Activated T-cell treated with anti-CD3 and anti-CD28 coated beads, Interleukin-2, amount 50 U/mL, for 24 hours (primary cell): ENCODE measurements around the gene S100A1.
"Not testable (repeated sequence)": the region's sequence is repeated elsewhere in the genome, so short reads cannot be mapped to it uniquely, and the experiment has no call there.

Experiments used
- DNase-seq: peaks from one replicate; pipeline ENCODE4 v3.0.0-alpha.2; 2020
- H3K27ac Mint-ChIP-seq: 2 replicates; pipeline ENCODE4 v1.8.0; 2020; ENCODE audit warnings: mild to moderate bottlenecking, mixed read lengths
- H3K27me3 Mint-ChIP-seq: 2 replicates; pipeline ENCODE4 v1.8.0; 2020; ENCODE audit warnings: mixed read lengths
- H3K36me3 Mint-ChIP-seq: 2 replicates; pipeline ENCODE4 v1.8.0; 2020; ENCODE audit warnings: low read depth, mixed read lengths
- H3K4me1 Mint-ChIP-seq: 2 replicates; pipeline ENCODE4 v1.8.0; 2020; ENCODE audit warnings: low read depth, mixed read lengths
- H3K4me3 Mint-ChIP-seq: 2 replicates; pipeline ENCODE4 v1.8.0; 2020; ENCODE audit warnings: mild to moderate bottlenecking, moderate library complexity, mixed read lengths
- H3K9me3 Mint-ChIP-seq: 2 replicates; pipeline ENCODE4 v1.8.0; 2020; ENCODE audit warnings: mixed read lengths

The S100A1 gene

DNA sequence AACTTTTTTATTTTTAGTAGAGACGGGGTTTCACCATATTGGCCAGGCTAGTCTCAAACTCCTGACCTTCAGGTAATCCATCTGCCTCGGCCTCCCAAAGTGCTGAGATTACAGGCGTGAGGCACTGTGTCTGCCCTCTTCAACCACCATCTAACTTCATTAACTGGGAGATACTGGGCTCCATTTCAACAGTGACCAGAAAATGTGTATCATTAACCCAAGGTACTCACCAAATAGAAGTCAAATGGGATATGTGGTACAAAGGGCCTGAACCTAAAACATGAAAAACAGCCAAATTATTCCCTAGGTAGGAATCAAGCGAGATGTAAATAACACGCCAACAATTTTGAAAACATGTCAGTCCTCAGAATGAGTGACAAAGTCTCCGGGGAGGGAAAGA, 41.4 kb downstream of the S100A1 start:
- DNase-seq: no peak
- H3K4me3 Mint-ChIP-seq: no peak overlapping the region
- H3K36me3 Mint-ChIP-seq: no peaks in the 10 kb centered on the region
- no peaks in the 10 kb centered on the region for H3K9me3 Mint-ChIP-seq
- no peaks in the 10 kb centered on the region for H3K27me3 Mint-ChIP-seq
- H3K27ac Mint-ChIP-seq: no peak overlapping the region
- peaks cover 40% of the 10 kb centered on the region for H3K4me1 Mint-ChIP-seq

DNA sequence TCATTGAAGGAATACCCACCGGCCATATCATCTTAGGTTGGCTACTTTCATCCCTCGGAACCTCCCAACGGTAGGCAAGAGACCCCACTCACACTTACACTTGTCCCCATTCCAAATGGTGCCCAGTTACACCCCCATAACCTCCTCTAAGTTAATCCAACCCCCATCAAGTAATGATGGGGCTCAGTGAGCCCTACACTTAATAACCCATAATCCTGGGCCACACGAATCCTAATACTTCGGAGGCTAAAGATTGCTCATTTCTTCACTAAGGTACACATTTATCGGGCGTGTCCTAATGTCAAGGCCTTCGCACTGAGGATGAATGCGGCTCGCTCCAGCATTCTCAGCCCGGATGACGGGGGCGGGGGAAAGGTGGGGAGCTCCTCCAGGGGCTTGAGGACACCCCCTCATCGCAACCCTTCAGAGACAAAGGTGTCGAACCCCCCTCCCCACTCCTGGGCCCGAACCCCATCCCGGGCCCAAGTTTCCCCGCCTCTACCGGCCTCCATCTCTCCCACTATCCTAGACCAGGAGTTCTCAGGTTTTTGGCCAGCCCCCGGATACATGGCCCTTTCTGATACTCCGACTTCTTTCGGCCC, 42.1 kb downstream of the S100A1 start:
- H3K27me3 Mint-ChIP-seq: no peaks in the 10 kb centered on the region
- H3K36me3 Mint-ChIP-seq: no peaks in the 10 kb centered on the region
- H3K27ac Mint-ChIP-seq: no peak overlapping the region
- no peaks in the 10 kb centered on the region for H3K9me3 Mint-ChIP-seq
- peaks cover 38% of the 10 kb centered on the region for H3K4me1 Mint-ChIP-seq
- DNase-seq: no peak
- no peak overlapping the region for H3K4me3 Mint-ChIP-seq

DNA sequence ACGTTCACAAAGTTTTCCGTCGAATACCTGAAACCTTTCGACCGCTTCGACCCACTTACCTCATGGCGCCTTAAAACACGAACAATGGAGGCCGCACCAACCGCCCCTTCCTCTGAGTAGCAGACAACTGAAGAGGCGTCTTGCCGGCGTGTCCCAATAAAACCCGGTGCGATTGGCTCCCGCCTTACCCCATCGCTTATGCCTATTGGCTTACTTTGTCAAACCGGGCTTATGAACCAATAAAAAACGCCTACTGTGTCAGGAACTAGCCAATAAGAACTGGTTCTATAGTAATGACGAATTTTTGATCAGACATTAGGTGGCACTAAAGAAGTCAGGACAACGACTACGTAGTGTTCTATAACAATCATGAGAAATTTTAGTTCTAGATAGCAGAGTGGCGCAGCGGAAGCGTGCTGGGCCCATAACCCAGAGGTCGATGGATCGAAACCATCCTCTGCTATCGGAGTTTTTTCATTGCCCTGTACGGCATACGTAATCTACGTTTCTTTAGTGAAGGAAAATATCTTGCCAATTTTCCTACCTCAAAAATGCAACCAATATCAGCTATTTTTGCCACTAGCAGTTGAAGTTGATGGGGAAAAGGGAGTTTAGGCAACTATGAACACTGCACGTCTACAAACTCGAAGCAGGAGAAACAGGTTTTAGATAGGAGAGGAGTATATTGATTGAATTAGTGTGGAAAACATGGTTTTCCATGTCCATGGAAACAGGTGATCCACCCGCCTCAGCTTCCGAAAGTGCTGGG, 42.8 kb downstream of the S100A1 start, which contains the start of gene ILF2:
ILF2 (minus strand) TSS at position 135 of the 769 bp plus-strand sequence; CDS start at position 64, 71 bp downstream.
- Mint-ChIP-seq H3K36me3 (no peaks in the 10 kb centered on the region), H3K27ac (no peak within 1 kb of the TSS), H3K4me3 (no peak within 1 kb of the TSS), H3K27me3 (no peaks in the 10 kb centered on the region), H3K9me3 (no peaks in the 10 kb centered on the region), H3K4me1 (peaks cover 36% of the 10 kb centered on the region)
- peak; percentile 94 for DNase-seq

DNA sequence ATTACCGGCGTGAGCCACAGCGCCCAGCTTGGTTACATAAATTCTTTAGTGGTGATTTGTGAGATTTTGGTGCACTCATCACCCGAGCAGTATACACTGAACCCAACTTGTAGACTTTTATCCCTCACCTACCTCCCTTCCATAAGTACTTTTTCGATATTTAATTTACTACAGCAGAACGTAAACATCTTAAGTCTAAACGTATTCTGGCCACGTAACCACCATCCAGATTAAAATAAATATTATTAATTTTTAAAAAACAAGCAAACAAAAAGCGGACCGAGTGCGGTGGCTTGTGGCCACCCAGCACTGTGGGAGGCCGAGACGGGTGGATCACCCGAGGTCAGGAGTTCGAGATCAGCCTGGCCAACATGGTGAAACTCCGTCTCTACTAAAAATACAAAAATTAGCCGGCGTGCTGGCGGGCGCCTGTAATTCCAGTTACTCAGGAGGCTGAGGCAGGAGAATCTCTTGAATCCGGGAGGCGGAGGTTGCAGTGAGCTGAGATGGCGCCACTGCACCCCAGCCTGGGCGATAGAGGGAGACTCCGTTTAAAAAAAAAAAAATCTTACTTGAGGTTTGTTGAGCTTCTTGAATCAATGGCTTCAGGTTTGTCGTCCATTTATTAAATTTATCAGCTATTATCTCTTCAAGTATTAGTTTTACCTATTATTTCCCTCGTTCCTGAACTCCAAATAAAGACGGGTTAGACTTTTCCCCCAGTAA, 43.6 kb downstream of the S100A1 start:
- H3K4me1 Mint-ChIP-seq: peaks cover 36% of the 10 kb centered on the region
- not testable (repeated sequence) for H3K27me3 Mint-ChIP-seq, H3K36me3 Mint-ChIP-seq, H3K27ac Mint-ChIP-seq, H3K9me3 Mint-ChIP-seq, H3K4me3 Mint-ChIP-seq
- peak; percentile 77 for DNase-seq

DNA sequence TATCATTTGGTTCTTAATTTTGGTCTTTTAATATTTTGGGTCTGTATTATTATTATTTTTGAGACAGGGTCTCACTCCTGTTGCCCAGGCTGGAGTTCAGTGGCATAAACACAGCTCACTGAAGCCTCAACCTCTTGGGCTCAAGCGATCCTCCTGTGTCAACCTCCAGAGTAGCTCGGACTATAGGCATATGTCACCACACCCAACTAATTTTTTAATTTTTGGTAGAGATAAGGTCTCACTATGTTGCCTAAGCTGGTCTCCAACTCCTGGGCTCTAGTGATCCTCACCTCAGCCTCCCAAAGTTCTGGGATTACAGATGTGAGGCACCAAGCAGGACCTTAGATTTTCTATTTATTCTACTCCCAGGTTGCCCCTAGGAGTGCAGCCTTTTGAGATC, 45.3 kb downstream of the S100A1 start:
- Mint-ChIP-seq H3K36me3 (no peaks in the 10 kb centered on the region), H3K4me1 (peaks cover 35% of the 10 kb centered on the region), H3K9me3 (no peaks in the 10 kb centered on the region), H3K27me3 (peaks cover 20% of the 10 kb centered on the region), H3K4me3 (no peak overlapping the region), H3K27ac (no peak overlapping the region)
- no peak for DNase-seq

DNA sequence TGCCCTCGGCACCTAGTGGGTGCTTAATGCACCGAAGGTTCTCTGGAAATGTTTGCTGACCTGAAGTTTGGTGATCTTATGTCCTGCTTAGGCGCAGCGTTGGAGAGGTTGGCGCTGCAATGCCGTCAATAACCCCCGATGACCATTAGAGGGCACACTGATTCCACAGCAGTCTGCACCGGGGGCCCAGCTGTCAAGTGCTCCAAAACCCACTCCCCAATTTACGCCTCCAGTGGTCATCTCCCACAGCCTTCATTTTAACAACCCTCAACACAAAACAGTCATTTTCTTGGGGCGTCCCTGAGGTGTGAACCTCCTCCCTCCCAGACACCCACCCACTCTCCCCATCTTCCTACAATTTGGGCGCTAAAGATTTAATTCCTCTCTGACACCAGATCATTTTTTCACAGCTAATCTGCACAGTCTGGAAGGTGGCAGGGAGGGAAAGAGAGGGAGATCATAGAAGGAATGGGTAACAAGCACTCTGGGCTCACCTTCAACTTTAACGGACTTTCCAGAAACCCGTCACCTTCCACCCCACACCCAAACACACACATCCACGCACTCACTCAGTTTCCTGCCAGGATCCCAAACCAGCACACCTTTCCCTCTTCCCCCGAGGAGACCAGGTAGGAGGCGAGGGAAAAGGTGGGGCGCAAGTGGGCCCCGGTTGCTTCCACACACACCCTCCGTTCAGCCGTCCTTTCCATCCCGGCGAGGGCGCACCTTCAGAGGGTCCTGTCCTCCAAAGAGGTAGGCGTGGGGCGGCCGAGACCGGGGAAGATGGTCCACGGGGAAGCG, 49.7 kb downstream of the S100A1 start:
- Mint-ChIP-seq H3K9me3 (no peaks in the 10 kb centered on the region), H3K27ac (no peak overlapping the region), H3K4me3 (peak overlapping the region; percentile 71), H3K4me1 (peaks cover 24% of the 10 kb centered on the region), H3K36me3 (no peaks in the 10 kb centered on the region), H3K27me3 (peaks cover 47% of the 10 kb centered on the region)
- DNase-seq: peak; percentile 67

DNA sequence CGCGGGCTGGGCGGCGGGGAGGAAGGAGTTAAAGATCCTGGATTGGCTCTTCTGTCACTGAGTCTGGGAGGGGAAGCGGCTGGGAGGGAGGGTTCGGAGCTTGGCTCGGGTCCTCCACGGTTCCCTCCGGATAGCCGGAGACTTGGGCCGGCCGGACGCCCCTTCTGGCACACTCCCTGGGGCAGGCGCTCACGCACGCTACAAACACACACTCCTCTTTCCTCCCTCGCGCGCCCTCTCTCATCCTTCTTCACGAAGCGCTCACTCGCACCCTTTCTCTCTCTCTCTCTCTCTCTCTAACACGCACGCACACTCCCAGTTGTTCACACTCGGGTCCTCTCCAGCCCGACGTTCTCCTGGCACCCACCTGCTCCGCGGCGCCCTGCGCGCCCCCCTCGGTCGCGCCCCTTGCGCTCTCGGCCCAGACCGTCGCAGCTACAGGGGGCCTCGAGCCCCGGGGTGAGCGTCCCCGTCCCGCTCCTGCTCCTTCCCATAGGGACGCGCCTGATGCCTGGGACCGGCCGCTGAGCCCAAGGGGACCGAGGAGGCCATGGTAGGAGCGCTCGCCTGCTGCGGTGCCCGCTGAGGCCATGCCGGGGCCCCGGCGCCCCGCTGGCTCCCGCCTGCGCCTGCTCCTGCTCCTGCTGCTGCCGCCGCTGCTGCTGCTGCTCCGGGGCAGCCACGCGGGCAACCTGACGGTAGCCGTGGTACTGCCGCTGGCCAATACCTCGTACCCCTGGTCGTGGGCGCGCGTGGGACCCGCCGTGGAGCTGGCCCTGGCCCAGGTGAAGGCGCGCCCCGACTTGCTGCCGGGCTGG, 50.5 kb downstream of the S100A1 start, which contains the start of gene NPR1:
NPR1 (plus strand) TSS at position 170 of the 818 bp plus-strand sequence; CDS start at position 591, 421 bp downstream.
- Mint-ChIP-seq H3K4me1 (peaks cover 22% of the 10 kb centered on the region), H3K27ac (no peak within 1 kb of the TSS), H3K9me3 (no peaks in the 10 kb centered on the region), H3K4me3 (peak within 1 kb of the TSS; percentile 71), H3K27me3 (peaks cover 53% of the 10 kb centered on the region), H3K36me3 (no peaks in the 10 kb centered on the region)
- peak; percentile 54 for DNase-seq

DNA sequence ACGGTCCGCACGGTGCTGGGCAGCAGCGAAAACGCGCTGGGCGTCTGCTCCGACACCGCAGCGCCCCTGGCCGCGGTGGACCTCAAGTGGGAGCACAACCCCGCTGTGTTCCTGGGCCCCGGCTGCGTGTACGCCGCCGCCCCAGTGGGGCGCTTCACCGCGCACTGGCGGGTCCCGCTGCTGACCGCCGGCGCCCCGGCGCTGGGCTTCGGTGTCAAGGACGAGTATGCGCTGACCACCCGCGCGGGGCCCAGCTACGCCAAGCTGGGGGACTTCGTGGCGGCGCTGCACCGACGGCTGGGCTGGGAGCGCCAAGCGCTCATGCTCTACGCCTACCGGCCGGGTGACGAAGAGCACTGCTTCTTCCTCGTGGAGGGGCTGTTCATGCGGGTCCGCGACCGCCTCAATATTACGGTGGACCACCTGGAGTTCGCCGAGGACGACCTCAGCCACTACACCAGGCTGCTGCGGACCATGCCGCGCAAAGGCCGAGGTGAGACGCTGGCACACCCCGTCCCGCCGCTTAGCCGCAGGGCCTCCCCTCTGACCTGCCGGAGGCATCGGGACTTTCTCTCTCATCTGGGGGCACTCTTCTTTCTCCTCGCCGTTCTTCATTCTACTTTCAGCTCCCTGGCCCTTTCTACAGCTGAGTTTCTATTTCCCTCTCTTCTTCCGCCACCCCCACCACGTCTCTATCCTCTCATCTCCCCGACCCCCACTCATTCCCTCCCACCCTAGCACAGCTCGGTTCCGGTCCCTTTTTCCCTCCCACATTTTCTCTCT, 51.3 kb downstream of the S100A1 start:
- Mint-ChIP-seq H3K9me3 (no peaks in the 10 kb centered on the region), H3K27ac (no peak overlapping the region), H3K4me3 (peak overlapping the region; percentile 60), H3K36me3 (no peaks in the 10 kb centered on the region), H3K4me1 (peaks cover 22% of the 10 kb centered on the region), H3K27me3 (peaks cover 53% of the 10 kb centered on the region)
- peak; percentile 63 for DNase-seq

DNA sequence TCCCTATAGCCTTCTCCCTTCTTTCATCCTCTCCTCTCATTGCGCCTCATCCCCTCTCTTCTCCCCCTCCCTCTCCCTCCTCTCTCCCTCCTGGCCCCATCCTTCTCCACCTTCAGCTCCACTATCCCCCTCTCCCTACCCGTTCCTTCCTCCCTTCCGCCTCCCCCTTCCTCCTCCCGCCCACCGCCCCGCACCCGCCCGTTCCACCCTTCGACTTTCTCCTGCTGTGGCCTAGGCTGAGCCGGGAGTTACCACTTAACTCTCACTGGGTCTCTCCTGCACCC, 51.8 kb downstream of the S100A1 start:
- H3K36me3 Mint-ChIP-seq: no peaks in the 10 kb centered on the region
- H3K27ac Mint-ChIP-seq: no peak overlapping the region
- DNase-seq: no peak
- H3K4me1 Mint-ChIP-seq: peaks cover 22% of the 10 kb centered on the region
- H3K4me3 Mint-ChIP-seq: no peak overlapping the region
- peaks cover 53% of the 10 kb centered on the region for H3K27me3 Mint-ChIP-seq
- H3K9me3 Mint-ChIP-seq: no peaks in the 10 kb centered on the region
